Large intestine (tissue), 3 donors: ENCODE results near the gene SMG5. TPM values are rescaled to one million over a fixed set of nuclear protein-coding genes. Genes with fewer than 3 reads are reported as not detected.
A peak's percentile ranks its signal among the peaks of the same experiment; 100 is the strongest.

Experiments
- DNase-seq, 2 donors: peaks; one replicate each; pipeline versions ENCODE4 v3.0.0 to v3.0.0-alpha.2; 2013
- H3K27ac ChIP-seq: one replicate; pipeline ENCODE4 v1.5.1; 2013; ENCODE audit warnings: low read length
- H3K27me3 ChIP-seq: 2 replicates; pipeline ENCODE4 v1.6.1; 2013; ENCODE audit warnings: low read length; ENCODE audit not compliant: control insufficient read depth, insufficient read depth
- H3K36me3 ChIP-seq: 2 replicates; pipeline ENCODE4 v1.6.1; 2013; ENCODE audit warnings: low read length; ENCODE audit not compliant: control insufficient read depth, insufficient read depth
- H3K4me1 ChIP-seq: one replicate; pipeline ENCODE4 v1.6.1; 2013; ENCODE audit warnings: low read length; ENCODE audit not compliant: control insufficient read depth, insufficient read depth
- H3K4me3 ChIP-seq: one replicate; pipeline ENCODE4 v1.5.1; 2013; ENCODE audit warnings: low read length
- H3K9me3 ChIP-seq: one replicate; pipeline ENCODE4 v1.6.1; 2013; ENCODE audit warnings: mild to moderate bottlenecking, low read depth, low read length, moderate library complexity; ENCODE audit not compliant: control insufficient read depth
- WGBS: methylation state at CpG from one replicate; pipeline ENCODE4 v1.1.5; 2013; ENCODE audit warnings: low lambda C conversion rate; ENCODE audit not compliant: insufficient coverage; 5-methylcytosine and 5-hydroxymethylcytosine counted together
- polyA plus RNA-seq: library from polyadenylated mRNA; unstranded; fragments of 120-200 nt; gene quantifications from one replicate; pipeline ENCODE4 v1.2.1, GENCODE V29; 2013

SMG5 gene
- polyA plus RNA-seq, 1 donor = 57.3 TPM

DNA sequence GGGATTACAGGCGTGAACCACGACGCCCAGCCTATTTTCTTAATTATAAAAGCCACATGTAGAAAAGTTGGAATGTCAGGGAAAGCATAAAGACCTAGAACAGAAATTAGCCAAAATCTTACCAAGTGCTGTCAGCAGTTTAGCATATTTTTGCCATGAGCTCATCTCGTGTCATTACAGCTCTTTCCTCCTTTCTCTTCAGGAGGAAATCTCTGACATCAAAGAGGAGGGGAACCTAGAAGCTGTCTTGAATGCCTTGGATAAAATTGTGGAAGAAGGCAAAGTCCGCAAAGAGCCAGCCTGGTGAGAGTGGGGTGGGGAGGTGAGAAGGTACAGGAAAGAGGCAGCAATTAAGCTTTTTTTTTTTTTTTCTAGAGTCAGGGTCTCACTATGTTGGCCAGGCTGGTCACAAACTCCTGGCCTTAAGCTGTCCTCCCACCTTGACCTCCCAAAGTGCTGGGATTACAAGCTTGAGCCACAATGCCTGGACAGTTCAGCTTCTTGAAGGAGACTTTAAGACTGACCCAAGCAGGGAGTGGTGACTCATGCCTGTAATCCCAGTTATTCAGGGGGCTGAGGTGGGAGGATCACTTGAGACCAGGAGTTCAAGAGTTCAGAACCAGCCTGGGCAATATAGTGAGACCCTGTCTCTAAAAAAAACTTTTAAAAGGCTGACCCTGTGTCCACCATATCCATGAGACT, 49.0 kb downstream of the SMG5 start:
- Histone ChIP-seq H3K4me1 (peaks cover 3% of the 10 kb centered on the region), H3K9me3 (no peaks in the 10 kb centered on the region), H3K4me3 (no peak overlapping the region), H3K36me3 (peaks cover 60% of the 10 kb centered on the region), H3K27ac (no peak overlapping the region), H3K27me3 (no peaks in the 10 kb centered on the region)
- DNase-seq = peak; percentile 35 to 67
- WGBS = no CpG with 5 or more reads among the region's 5 CpGs

- Histone ChIP-seq H3K4me3 (no peak overlapping the region), H3K4me1 (peaks cover 3% of the 10 kb centered on the region), H3K27ac (no peak overlapping the region), H3K9me3 (no peaks in the 10 kb centered on the region), H3K27me3 (no peaks in the 10 kb centered on the region), H3K36me3 (peaks cover 53% of the 10 kb centered on the region)
- no CpG with 5 or more reads among the region's 12 CpGs for WGBS
- DNase-seq = no peak
These were observed 50.3 kb downstream of the SMG5 start for GRCh38 chr1:156232201-156232894.

- peaks cover 3% of the 10 kb centered on the region for H3K4me1 ChIP-seq
- H3K4me3 ChIP-seq = no peak overlapping the region
- H3K36me3 ChIP-seq = peaks cover 49% of the 10 kb centered on the region
- no peak for DNase-seq
- H3K27ac ChIP-seq = no peak overlapping the region
- no peaks in the 10 kb centered on the region for H3K27me3 ChIP-seq
- no CpG with 5 or more reads among the region's 1 CpG for WGBS
- no peaks in the 10 kb centered on the region for H3K9me3 ChIP-seq
These were observed 52.2 kb downstream of the SMG5 start for GRCh38 chr1:156230473-156230837.

- Histone ChIP-seq H3K9me3 (no peaks in the 10 kb centered on the region), H3K4me3 (no peak overlapping the region), H3K27ac (no peak overlapping the region), H3K4me1 (peaks cover 3% of the 10 kb centered on the region), H3K36me3 (peaks cover 49% of the 10 kb centered on the region), H3K27me3 (no peaks in the 10 kb centered on the region)
- 96% methylated on average over 4 of the region's 11 CpGs for WGBS
- no peak for DNase-seq
These were observed 52.7 kb downstream of the SMG5 start for GRCh38 chr1:156229809-156230472.

DNA sequence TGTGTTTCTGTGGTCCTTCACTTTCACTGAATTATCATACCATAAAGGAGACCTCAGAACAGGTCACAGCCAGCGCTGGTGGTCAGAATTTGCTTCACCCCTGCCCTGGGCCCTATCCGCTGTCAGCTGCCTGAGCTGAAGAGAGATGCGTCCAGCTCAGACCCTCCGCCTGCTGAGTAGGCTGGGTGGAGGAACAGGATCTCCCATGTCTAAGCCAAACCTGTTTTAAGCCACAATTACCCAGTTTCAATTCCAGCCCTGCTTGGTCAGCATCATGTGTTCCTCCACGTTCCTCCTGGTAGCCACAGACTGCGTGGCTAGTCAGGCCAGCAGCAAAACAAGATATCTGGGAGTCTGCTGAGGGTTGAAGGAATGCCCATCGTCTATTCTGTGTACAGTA, 54.1 kb downstream of the SMG5 start:
- Histone ChIP-seq H3K27me3 (no peaks in the 10 kb centered on the region), H3K9me3 (no peaks in the 10 kb centered on the region), H3K4me3 (no peak overlapping the region), H3K4me1 (peaks cover 3% of the 10 kb centered on the region), H3K27ac (no peak overlapping the region), H3K36me3 (peaks cover 46% of the 10 kb centered on the region)
- no peak for DNase-seq
- WGBS = no CpG with 5 or more reads among the region's 7 CpGs

- H3K36me3 ChIP-seq = peaks cover 54% of the 10 kb centered on the region
- no peaks in the 10 kb centered on the region for H3K9me3 ChIP-seq
- no peak overlapping the region for H3K4me3 ChIP-seq
- WGBS = no CpG with 5 or more reads among the region's 4 CpGs
- H3K27me3 ChIP-seq = no peaks in the 10 kb centered on the region
- no peak overlapping the region for H3K27ac ChIP-seq
- DNase-seq = no peak
- H3K4me1 ChIP-seq = no peaks in the 10 kb centered on the region
These were observed 55.8 kb downstream of the SMG5 start for GRCh38 chr1:156226782-156227181.

DNA sequence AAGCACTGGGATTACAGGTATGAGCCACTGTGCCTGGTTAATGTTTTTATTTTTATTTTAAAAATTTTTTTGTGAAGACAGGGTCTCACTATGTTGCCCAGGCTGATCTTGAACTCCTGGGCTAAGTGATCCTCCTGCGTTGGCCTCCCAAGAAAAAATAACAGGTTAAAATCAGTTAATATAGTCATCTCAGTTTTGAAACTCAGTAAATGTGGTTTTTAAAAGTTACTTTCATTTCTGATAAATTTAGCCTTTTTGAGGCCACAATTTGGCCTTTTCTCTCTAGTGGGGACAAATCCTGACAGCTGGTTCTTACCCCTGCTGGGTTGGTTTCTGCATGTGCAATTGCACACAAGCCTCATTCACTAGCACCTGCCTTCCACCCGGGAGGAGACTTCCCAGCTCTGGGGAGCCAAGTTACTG, 56.5 kb downstream of the SMG5 start:
- no CpG with 5 or more reads among the region's 2 CpGs for WGBS
- DNase-seq = no peak
- Histone ChIP-seq H3K27me3 (no peaks in the 10 kb centered on the region), H3K9me3 (no peaks in the 10 kb centered on the region), H3K36me3 (peaks cover 59% of the 10 kb centered on the region), H3K27ac (no peak overlapping the region), H3K4me1 (no peaks in the 10 kb centered on the region), H3K4me3 (no peak overlapping the region)

DNA sequence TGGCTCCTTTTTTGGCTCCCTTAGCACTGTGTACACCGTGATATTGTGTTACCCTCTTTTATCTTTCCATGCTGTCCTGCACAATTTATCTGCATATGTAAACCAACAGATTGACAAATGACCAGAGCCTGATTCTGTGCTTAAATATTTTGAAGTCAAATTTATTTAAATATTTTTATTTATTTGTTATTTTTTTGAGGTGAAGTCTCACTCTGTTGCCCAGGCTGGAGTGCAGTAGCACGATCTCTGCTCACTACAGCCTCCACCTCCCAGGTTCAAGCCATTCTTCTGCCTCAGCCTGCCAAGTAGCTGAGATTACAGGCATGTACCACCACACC, 57.0 kb downstream of the SMG5 start:
- no CpG with 5 or more reads among the region's 2 CpGs for WGBS
- Histone ChIP-seq H3K4me3 (no peak overlapping the region), H3K36me3 (peaks cover 64% of the 10 kb centered on the region), H3K27ac (no peak overlapping the region), H3K27me3 (no peaks in the 10 kb centered on the region), H3K9me3 (no peaks in the 10 kb centered on the region), H3K4me1 (no peaks in the 10 kb centered on the region)
- DNase-seq = no peak

DNA sequence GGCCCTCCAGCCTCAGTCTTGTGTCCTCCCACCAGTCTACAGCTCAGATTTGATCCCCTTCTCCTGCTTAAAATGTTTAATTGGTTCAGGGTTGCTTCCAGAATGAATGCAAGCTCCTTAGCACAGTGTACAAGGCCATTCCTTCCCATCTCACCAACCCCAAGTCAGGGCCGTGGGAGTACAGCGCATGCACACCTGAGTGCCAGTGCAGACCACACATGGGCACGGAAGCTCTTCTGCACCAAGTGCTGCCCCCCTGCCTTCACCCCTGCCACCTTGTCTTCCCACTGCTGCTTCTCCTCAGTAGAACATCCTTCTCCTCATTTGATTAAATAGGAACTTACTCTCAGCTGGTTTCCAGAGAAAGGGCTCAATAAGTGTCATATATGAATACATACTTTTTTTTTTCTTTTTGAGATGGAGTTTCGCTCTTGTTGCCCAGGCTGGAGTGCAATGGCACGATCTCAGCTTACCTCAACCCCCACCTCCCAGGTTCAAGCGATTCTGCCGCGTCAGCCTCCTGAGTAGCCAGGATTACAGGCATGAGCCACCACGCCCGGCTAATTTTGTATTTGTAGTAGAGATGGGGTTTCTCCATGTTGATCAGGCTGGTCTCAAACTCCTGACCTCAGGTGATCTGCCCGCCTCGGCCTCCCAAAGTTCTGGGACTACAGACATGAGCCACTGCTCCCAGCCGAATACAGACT, 60.5 kb downstream of the SMG5 start:
- Histone ChIP-seq H3K4me3 (no peak overlapping the region), H3K4me1 (no peaks in the 10 kb centered on the region), H3K9me3 (no peaks in the 10 kb centered on the region), H3K27me3 (no peaks in the 10 kb centered on the region), H3K27ac (no peak overlapping the region), H3K36me3 (peaks cover 56% of the 10 kb centered on the region)
- DNase-seq = no peak
- no CpG with 5 or more reads among the region's 13 CpGs for WGBS

DNA sequence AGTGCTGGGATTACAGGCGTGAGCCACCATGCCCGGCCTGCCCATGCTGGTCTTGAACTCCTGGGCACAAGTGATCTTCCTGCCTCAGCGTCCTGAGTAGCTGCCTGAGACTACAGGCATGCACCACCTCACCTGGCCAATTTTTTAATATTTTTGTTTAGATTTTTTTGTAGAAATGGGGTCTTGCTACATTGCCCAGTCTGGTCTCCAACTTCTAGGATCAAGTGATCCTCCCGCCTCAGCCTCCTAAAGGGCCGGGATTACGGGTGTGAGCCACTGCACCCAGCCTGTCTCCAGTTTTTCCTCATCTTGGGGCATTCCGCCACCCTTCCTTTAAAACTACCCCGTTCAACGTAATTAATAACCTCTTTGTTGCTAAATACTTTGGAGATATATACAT, 62.4 kb downstream of the SMG5 start:
- Histone ChIP-seq H3K36me3 (peaks cover 47% of the 10 kb centered on the region), H3K9me3 (peaks cover 2% of the 10 kb centered on the region), H3K4me1 (no peaks in the 10 kb centered on the region), H3K27ac (no peak overlapping the region), H3K27me3 (no peaks in the 10 kb centered on the region), H3K4me3 (no peak overlapping the region)
- no peak for DNase-seq
- WGBS = 100% methylated on average over 1 of the region's 9 CpGs
